ENCODE results near the gene DSTN.

Gene DSTN

DNA sequence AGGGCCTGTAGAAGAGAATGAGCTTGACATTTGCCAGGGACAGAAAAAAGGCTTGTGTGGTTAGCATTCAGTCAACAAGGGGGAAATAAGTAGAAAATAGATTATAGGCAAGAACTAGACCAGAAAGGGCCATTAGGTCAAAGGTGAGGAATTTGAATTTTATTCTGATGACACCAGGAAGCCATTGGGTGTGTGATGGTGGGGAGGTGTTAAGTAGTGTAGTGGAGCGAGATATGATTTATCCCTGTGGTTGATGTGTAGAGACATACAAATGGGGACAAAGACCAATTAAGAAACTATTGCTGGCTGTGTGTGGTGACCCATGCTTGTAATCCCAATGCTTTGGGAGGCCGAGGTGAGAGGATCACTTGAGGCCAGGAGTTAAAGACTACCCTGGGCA is 11.0 kb downstream of the DSTN start:
- no peak for DNase-seq (ENCODE audit: low spot score)

- DNase-seq (ENCODE audit: low spot score) = no peak
Observed at GRCh38 chr20:17583126-17583525, 13.3 kb downstream of the DSTN start.

DNA sequence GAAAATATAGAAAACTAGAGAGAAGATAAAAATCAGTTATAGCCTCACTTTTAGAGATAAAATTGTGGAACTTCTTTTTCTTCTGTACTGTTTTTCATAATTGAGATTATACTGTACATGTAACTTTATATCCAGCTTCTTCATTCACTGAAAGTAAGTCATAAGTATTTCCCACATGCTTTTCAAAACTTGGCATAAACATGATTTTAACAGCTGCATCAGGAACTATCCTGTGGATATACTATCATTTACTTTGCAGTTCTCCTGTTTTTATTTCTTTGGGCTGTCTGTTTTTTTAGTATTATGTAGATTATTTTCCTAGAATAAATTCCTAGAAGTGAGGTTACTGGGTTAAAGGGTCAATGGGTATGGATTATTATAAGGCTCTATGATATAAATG is 14.8 kb downstream of the DSTN start:
- no peak for DNase-seq (ENCODE audit: low spot score)

DNA sequence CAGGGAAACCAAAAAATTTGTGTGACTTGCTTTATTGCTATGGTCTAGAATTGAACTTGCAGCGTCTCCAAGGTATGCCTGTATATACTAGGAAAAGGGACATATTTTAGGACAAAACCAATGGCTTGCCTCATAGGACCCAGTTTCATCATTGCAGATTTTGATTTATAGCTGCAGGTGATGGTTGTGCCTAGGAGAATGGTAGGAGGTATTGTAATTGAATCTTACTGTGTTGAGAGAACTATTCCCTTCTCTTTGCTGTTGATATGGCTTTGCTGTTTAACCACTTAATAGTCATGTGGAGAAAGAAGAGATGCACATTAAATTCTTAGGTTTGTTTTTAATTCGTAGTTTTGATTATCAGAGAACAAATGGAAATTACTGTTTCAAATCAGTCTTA is 16.4 kb downstream of the DSTN start:
- DNase-seq (ENCODE audit: low spot score) = no peak

DNA sequence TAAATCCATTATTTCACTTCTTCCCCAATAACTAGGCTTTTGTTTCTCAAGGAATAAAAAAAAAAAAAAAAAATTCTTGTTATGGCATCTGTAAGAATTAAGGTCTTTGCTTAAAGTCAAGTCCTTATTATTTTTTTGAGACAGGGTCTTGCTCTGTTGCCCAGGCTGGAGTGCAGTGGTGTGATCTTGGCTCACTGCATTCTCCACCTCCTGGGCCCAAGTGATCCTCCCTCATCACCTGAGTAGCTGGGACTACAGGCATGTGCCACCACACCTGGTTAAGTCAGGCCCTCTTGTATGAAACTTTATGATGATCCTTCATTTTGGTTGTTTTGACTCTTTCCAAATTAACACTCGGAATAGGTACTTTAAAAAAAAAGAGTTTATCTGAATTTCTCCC is 17.3 kb downstream of the DSTN start:
- DNase-seq (ENCODE audit: low spot score) = no peak

DNA sequence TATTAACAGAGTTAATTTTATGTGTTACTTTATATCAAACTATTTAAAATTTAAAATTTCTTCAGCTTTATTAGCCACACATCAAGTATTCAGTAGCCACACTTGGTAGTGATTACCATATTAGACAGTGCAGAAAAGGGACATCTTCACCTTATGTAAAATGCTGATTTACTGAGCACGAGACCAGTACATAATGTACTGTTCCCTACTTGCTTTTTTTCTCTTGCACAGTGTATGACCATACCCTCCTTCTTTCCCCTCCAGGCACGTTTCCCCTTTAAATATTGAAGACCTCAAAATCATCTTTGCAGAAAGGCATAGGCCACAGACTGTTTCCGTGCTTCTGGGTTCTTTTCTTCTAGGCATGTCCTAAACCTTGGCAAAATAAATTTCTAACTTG is 17.9 kb downstream of the DSTN start:
- DNase-seq (ENCODE audit: low spot score) = no peak

GRCh38 chr20:17589161-17589834 is 19.4 kb downstream of the DSTN start:
- DNase-seq (ENCODE audit: low spot score) = no peak

DNA sequence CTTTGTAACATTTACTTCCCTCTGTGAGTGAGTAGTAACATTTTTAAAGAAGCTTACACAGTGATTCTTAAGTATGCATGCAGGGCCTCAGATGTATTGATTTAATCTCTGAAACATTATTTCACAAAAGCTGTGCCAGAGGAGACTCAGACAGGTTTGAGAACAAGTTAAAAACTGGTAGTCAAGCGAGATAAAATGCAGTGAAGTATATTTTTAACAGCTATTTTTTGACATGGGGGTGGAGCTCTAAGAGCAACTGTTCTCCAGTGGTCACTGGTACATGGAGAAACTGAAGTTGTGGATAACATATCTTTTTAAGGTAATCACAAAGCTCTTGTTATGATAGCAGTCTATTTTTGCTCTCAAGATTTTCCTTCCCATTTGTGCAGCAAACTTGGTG is 20.4 kb downstream of the DSTN start:
- no peak for DNase-seq (ENCODE audit: low spot score)

DNA sequence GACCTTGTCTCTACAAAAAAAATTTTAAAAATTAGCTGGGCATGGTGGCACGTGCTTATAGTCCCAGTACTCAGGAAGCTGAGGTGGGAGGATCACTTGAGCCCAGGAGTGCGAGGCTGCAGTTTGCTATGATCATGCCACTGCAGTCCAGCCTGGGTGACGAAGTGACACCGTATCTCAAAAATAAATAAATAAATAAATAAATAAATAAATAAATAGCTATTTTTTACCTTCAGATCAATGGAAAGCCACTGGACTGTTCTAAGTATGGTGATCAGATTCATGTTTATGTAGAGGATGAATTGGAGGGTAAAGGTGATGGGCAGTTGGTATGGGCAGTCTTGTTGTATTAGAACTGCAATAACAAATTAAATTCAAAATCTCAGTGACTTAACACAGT is 24.0 kb downstream of the DSTN start:
- no peak for DNase-seq (ENCODE audit: low spot score)

DNA sequence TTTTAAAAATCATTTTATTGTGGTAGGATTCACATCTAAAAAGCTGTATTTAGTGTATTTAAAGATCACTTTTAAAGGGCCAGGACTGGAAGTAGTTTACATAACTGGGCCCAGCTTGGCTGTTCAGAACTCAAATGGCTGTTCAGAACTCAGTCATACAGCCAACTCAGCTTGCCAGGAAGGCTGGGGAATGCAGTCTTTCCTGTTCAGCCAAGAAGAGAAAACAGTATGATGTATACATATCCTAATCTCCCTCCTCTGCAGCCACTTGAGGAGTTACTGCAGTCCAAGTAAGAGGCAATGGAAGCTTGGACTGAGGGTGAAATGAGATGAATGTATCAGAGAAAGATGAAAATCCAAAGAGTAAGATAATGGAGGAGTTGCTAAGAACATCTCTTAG is 24.6 kb downstream of the DSTN start:
- DNase-seq (ENCODE audit: low spot score) = no peak

DNA sequence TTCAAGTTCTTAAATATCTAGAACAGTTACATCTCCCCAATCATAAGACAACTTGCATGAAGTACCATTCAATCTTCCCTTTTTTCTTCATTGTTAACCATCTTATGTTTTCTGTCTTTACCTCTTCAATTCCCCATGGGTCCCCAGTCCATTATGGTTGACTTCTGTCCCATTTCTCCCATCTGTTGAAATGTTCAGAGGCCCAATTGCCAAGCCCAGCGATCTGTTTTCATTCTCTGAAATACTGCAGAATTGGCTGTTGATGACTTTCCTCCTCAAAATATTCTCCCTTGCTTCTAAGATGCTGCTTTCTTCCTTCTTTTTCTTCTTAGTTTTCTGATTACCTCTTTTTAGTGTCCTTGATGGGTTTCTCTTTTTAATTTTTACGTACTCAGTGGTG is 26.0 kb downstream of the DSTN start:
- DNase-seq (ENCODE audit: low spot score) = no peak

DNA sequence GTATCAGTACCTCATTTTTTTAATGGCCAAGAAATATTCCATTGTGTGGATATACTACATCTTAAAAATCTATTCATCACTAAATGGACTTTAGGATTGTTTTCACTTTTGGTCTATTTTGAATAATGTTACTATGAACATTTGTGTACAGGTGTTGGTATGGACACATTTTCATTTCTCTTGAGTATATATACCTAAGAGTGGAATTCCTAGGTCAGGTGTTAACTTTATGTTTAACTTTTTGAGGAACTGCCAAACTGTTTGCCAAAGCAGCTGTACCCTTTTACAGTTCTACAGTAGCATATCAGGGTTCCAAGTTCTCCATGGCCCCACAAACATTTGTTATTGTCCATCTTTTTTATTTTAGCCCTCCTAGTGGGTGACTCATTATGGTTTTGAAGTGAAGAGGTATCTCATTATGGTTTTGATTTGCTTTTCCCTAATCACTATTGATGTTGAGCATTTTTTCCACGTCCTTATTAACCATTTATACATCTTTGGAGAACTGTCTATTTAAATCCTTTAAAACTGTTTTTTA is 28.2 kb downstream of the DSTN start:
- no peak for DNase-seq (ENCODE audit: low spot score)

GRCh38 chr20:17601957-17602356 is 32.1 kb downstream of the DSTN start:
- DNase-seq (ENCODE audit: low spot score) = no peak

DNA sequence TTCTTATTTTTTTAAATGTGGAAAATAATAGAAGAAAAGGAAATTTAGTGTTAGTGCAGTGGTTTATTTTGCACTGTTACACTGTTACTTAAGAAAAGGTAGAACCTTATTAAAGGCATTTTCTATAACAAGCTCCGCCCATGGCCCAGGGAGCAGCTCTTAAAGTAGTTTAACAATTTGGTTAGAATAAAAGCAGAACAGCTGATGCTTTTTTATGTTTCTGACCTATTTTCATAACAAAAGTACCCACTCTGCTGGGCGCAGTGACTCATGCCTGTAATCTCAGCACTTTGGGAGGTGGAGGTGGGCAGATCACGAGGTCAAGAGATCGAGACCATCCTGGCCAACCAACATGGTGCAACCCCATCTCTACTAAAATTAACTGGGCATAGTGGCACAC is 32.6 kb downstream of the DSTN start:
- DNase-seq (ENCODE audit: low spot score) = no peak

- no peak for DNase-seq (ENCODE audit: low spot score)
Observed at GRCh38 chr20:17605131-17605660, 35.3 kb downstream of the DSTN start.

DNA sequence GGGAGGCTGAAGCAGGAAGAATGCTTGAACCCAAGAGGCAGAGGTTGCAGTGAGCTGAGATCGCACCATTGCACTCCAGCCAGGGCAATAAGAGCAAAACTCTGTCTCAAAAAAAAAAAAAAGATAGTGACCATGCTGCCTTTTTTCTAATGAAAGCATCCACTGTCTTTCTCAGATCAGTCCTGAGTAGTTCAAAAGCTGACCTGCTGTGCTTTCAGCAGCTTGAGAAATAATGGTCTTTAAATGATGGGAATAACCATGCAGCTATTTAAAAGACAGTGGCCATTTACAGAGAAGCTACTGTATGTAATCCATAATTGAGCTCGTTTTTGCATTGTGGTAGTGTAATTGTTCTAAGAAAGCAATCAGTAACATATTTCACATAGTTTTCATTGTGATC is 36.1 kb downstream of the DSTN start:
- no peak for DNase-seq (ENCODE audit: low spot score)

- no peak for DNase-seq (ENCODE audit: low spot score)
Observed at GRCh38 chr20:17608701-17609497, 39.0 kb downstream of the DSTN start.

DNA sequence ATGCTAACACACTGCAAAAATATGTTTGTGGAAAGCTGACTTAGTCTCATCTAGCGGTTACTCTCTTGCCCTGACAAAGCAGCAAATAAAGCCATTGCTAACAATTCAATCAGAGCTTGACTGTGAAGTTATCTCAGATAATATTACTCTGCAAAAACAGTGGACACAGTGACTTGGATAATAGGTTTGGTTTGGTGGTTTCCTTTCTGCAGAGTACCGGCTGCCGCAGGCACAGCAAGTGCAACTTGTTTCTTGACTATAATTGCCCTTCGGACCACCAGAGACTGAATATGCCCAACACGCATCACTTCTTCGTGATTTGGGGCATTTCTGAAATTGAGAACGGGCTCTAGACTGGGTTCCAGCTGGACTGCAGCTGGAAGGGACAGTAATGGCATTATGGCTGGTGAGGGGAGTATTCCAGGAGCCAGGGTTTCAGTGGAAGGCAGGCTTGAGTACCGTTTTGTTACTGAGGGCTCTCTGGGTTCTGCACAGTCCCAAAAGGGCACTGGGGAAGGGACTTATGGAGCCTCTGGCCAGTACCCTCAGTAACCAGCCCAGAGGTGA is 40.0 kb downstream of the DSTN start:
- no peak for DNase-seq (ENCODE audit: low spot score)

DNA sequence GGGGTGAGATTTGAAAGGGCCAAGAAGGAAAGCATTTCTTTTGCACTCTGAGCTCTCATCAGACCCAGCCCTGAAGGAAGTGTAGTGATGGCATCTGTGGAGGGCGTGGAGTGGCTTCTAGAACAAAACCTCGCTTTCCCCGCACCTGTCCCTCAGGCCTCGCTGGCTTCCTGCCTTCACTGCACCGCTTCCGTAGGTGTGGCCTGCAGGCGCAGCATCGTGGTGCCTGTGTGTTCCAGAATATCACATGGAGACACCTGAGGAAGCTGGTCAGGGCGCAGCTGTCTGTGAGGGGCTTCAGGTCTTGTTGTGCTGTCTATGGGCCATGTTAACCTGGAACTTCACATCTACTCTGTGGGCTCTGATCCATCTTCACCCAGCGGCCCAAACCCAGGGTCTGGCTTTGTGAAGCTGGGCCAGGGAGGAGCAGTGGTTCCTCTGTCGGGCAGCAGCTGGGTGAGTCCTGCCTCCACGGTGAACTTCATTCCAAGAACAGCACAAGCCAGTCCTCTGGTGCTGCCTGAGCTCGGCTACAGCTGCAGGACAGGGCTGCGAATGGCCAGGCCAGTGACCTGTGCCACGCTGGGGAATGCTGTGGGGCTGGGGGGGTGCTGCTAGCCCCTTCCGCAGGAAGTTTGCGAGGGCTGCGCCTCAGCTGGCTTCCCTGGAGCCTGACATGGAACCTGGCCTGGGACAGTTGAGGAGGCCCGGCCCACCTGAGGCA is 40.9 kb downstream of the DSTN start:
- no peak for DNase-seq (ENCODE audit: low spot score)

DNA sequence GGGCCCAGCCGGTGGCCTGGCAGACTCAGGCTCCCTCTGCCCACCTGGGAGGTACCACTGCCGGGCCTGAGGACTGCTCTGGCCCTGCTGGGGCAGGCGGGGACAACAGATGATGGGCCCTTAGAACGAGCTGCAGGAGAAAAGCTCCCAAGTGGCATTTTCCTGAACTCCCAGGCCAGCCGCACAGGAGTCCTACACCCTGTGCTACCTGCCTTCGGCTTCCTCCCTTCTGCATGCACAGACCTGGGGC is 41.3 kb downstream of the DSTN start:
- no peak for DNase-seq (ENCODE audit: low spot score)

- no peak for DNase-seq (ENCODE audit: low spot score)
Observed at GRCh38 chr20:17611540-17612286, 41.8 kb downstream of the DSTN start.

Data from hematopoietic multipotent progenitor cell treated with erythropoietin and hydrocortisone succinate and interleukin-3 and kit ligand, for 15 days (in vitro differentiated cells).